Endothelial cell of umbilical vein (primary cell): ENCODE results near the gene CECR2.

Experiments
- EZH2 ChIP-seq: IDR thresholded peaks from 2 replicates; pipeline ENCODE4 v1.6.1; 2012; ENCODE audit warnings: borderline replicate concordance, low read depth, mild to moderate bottlenecking, moderate library complexity, low read length, inconsistent platforms; ENCODE audit not compliant: severe bottlenecking
- JUN ChIP-seq: IDR thresholded peaks from 2 replicates; pipeline ENCODE4 v1.6.1; 2011; ENCODE audit warnings: borderline replicate concordance, low read depth; ENCODE audit not compliant: insufficient read length, insufficient read depth
- MYC ChIP-seq: IDR thresholded peaks from one replicate; pipeline ENCODE4 v1.6.1; 2011; ENCODE audit warnings: mild to moderate bottlenecking, low read depth, low read length
- POLR2A ChIP-seq: IDR thresholded peaks from 2 replicates; pipeline ENCODE4 v1.6.1; 2012; ENCODE audit warnings: low read depth, mild to moderate bottlenecking, control low read depth, low read length
- TF ChIP-seq, protein P1 (sequence below), 2 donors: IDR thresholded peaks; 1 replicate in 1 of 2; 2 replicates in 1 of 2; pipeline ENCODE4 v1.5.1; 2011; ENCODE audit warnings: low read length in 2 of 2, mild to moderate bottlenecking in 2 of 2, moderate library complexity in 2 of 2, control low read depth in 1 of 2, inconsistent platforms in 1 of 2, low read depth in 1 of 2; ENCODE audit not compliant: insufficient read depth in 1 of 2; ENCODE audit errors: extremely low read depth in 1 of 2
- TF ChIP-seq, protein P2 (sequence below): IDR thresholded peaks from 2 replicates; pipeline ENCODE4 v1.6.1; 2011; ENCODE audit not compliant: insufficient read depth, insufficient read length

DNA sequence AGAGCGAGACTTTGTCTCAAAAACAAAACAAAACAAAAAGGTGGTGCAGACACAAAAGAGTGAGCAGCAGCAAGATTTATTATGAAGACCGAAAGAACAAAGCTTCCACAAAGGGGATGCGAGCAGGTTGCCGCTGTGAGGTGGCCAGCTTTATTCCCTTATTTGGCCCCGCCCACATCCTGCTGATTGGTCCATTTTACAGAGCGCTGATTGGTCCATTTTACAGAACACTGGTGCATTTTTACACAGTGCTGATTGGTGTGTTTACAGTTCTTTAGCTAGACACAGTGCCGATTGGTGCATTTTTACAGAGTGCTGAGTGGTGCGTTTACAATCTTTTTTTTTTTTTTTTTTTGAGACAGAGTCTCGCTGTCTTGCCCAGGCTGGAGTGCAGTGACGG lies 77.4 kb downstream of the CECR2 start:
- TF ChIP-seq MYC: no peak
- TF ChIP-seq, protein P1, sequence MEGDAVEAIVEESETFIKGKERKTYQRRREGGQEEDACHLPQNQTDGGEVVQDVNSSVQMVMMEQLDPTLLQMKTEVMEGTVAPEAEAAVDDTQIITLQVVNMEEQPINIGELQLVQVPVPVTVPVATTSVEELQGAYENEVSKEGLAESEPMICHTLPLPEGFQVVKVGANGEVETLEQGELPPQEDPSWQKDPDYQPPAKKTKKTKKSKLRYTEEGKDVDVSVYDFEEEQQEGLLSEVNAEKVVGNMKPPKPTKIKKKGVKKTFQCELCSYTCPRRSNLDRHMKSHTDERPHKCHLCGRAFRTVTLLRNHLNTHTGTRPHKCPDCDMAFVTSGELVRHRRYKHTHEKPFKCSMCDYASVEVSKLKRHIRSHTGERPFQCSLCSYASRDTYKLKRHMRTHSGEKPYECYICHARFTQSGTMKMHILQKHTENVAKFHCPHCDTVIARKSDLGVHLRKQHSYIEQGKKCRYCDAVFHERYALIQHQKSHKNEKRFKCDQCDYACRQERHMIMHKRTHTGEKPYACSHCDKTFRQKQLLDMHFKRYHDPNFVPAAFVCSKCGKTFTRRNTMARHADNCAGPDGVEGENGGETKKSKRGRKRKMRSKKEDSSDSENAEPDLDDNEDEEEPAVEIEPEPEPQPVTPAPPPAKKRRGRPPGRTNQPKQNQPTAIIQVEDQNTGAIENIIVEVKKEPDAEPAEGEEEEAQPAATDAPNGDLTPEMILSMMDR (IDR thresholded peaks at IDR 0.05; ENCODE audit: extremely low read depth in 1 of 2, insufficient read depth in 1 of 2, low read depth in 1 of 2, low read length in 2 of 2): no peak
- no peak for TF ChIP-seq POLR2A
- TF ChIP-seq EZH2: no peak
- TF ChIP-seq JUN: no peak
- TF ChIP-seq, protein P2, sequence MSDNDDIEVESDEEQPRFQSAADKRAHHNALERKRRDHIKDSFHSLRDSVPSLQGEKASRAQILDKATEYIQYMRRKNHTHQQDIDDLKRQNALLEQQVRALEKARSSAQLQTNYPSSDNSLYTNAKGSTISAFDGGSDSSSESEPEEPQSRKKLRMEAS: no peak
